Subcutaneous adipose tissue (tissue), 4 donors: ENCODE results near the gene DCBLD2. TPM values are rescaled to one million over a fixed set of nuclear protein-coding genes. Genes with fewer than 3 reads are reported as not detected.

ENCODE experiments used
- total RNA-seq, 4 donors: library from RNA; depleted of rRNA; stranded (reverse); fragments of >200 nt; gene quantifications; one replicate each; pipeline ENCODE4 v1.1.0, GENCODE V29; 2016
- TF ChIP-seq, protein P1 (sequence below): fragments of 450-650 bp; IDR thresholded peaks from one replicate; pipeline ENCODE4 v1.5.1; 2016; ENCODE audit warnings: low read depth, mild to moderate bottlenecking, control low read depth, antibody characterized with exemption, moderate library complexity

DCBLD2 gene
- total RNA-seq, 4 donors from 2014 or later = 29.2 to 48.4 (median 31.2) TPM

GRCh38 chr3:98763076-98763475, 138.4 kb downstream of the DCBLD2 start, which contains the start of gene ST3GAL6:
Gene ST3GAL6, plus strand, starts transcription at chr3:98763340. Its CDS starts 5,101 bp downstream, at chr3:98768441.
- TF ChIP-seq, protein P1, sequence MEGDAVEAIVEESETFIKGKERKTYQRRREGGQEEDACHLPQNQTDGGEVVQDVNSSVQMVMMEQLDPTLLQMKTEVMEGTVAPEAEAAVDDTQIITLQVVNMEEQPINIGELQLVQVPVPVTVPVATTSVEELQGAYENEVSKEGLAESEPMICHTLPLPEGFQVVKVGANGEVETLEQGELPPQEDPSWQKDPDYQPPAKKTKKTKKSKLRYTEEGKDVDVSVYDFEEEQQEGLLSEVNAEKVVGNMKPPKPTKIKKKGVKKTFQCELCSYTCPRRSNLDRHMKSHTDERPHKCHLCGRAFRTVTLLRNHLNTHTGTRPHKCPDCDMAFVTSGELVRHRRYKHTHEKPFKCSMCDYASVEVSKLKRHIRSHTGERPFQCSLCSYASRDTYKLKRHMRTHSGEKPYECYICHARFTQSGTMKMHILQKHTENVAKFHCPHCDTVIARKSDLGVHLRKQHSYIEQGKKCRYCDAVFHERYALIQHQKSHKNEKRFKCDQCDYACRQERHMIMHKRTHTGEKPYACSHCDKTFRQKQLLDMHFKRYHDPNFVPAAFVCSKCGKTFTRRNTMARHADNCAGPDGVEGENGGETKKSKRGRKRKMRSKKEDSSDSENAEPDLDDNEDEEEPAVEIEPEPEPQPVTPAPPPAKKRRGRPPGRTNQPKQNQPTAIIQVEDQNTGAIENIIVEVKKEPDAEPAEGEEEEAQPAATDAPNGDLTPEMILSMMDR = no peak

- TF ChIP-seq, protein P1 = no peak
Measured at GRCh38 chr3:98761643-98762229, 139.8 kb downstream of the DCBLD2 start.

DNA sequence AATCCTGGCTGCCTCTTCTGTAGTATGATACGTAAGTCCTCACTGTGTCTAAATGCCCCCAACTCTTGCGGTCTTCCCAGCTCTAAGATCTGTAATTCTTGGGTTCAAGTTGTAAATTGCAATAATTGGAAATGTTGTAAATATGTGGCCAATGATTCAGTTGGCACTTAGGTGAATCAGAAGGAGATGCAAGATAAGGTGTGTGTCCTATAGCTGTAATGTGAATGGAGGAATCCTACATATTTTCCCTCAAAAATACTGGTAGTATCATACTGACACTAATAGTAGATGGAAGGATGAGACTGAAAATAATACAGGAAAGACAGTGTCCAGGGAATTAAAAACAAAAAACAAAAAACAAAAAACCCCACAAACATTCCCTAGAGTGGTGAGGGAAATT, 141.9 kb downstream of the DCBLD2 start:
- TF ChIP-seq, protein P1 = no peak

DNA sequence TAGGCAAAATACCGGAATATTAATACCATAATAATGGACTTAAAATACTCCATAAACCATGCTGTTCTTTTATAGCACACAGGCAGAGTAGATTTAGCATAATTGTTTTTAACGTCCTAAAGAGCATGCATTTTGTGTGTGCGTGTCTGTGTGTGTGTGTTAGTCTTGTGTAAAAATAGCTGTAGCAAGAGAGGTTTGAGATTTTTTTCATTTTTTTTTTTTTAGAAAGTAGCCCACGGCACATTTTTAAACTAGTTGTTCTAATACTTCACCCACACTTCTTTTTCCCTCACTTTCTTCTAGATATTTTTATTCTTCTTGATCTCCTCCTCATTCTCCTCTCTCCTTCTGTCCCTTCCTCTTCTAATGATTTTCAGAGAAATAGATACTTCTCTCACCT, 145.9 kb downstream of the DCBLD2 start:
- TF ChIP-seq, protein P1 = no peak

GRCh38 chr3:98754483-98754882, 147.0 kb downstream of the DCBLD2 start:
- TF ChIP-seq, protein P1 = no peak

DNA sequence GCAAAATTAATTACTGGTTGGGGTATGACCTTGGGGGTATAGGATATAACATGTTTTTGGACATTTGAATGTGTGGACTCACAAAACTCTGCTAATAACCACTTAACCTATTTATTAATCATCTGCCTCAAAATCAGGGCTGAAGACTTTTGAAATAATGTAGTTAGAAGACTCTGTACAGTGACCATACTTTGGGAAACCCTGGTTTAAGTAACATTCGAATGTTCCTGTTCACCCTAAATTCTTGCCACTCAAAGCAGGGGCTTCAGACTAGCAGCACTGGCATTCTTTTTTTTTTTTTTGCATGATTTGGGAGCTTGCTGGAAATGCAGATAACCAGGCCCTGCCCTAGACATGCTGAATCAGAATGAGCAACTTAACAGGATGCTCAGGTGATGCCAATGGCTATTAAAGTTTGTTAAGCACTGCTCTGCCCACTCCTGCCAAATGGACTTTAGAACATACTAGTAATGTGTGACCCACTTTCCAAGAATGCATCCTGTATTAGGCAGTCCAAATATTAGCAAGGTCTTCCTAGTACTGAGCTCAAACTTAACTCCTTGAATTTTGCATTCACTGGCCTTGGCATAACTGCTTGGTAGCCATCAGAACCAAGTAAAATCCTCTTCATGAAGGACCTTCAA, 151.1 kb downstream of the DCBLD2 start:
- TF ChIP-seq, protein P1 = no peak

GRCh38 chr3:98746882-98747281, 154.6 kb downstream of the DCBLD2 start:
- TF ChIP-seq, protein P1 = no peak
